Testis (tissue), 3 donors: ENCODE measurements around the gene LHX3. TPM values are rescaled to one million over a fixed set of nuclear protein-coding genes. Genes with fewer than 3 reads are reported as not detected.
"Not testable (repeated sequence)": the region's sequence is repeated elsewhere in the genome, so short reads cannot be mapped to it uniquely, and the experiment has no call there.

Source experiments
- DNase-seq: peaks from one replicate; pipeline ENCODE4 v3.0.0-alpha.2; 2019
- H3K27ac ChIP-seq, 2 donors: fragments of 200-600 bp; sonication (generic); one replicate each; pipeline ENCODE4 v1.5.1; 2019
- H3K27me3 ChIP-seq: fragments of 200-600 bp; sonication (generic); one replicate; pipeline ENCODE4 v1.5.1; 2019
- H3K36me3 ChIP-seq: fragments of 200-600 bp; sonication (generic); one replicate; pipeline ENCODE4 v1.5.1; 2017; ENCODE audit warnings: low read depth; ENCODE audit errors: missing control alignments
- H3K4me1 ChIP-seq: fragments of 200-600 bp; sonication (generic); one replicate; pipeline ENCODE4 v1.5.1; 2019
- H3K4me3 ChIP-seq, 2 donors: fragments of 200-600 bp; sonication (generic); one replicate each; pipeline ENCODE4 v1.5.1; 2017 to 2019
- H3K9me3 ChIP-seq: fragments of 200-600 bp; sonication (generic); one replicate; pipeline ENCODE4 v1.5.1; 2017
- POLR2A ChIP-seq: fragments of 450-650 bp; IDR thresholded peaks from one replicate; pipeline ENCODE4 v1.6.1; 2017; ENCODE audit warnings: antibody characterized with exemption, mild to moderate bottlenecking, moderate library complexity
- WGBS, 2 donors: methylation state at CpG; one replicate each; pipeline ENCODE4 v1.1.5; 2018; 5-methylcytosine and 5-hydroxymethylcytosine counted together
- intact Hi-C: fragments of 100-400 bp; cut with DNase I; formaldehyde crosslinking; loops from one replicate; pipeline ENCODE4 v1.15.1; 2023; ENCODE audit warnings: low total_unique reads
- polyA plus RNA-seq: library from polyadenylated mRNA; stranded (reverse); fragments of 350-450 nt; fragmentation: Illumina TruSeq; extraction: RNeasy Lipid Tissue Mini Kit (QIAGEN cat#74804); gene quantifications from one replicate; pipeline ENCODE4 v1.2.3, GENCODE V29; 2014; ENCODE audit warnings: low read depth, low replicate concordance; ENCODE audit not compliant: insufficient read depth
- total RNA-seq, 2 donors: library from RNA; depleted of rRNA; stranded (reverse); fragments of >200 nt; gene quantifications; one replicate each; pipeline ENCODE4 v1.2.3, GENCODE V29; 2016
- TF ChIP-seq, protein P1 (sequence below), 3 experiments: fragments of 450-650 bp in 2 of 3; fragments of 200-600 bp in 1 of 3; sonication (generic) in 1 of 3; IDR thresholded peaks; one replicate each; pipeline ENCODE4 v1.5.1; 2016 to 2019; ENCODE audit warnings: antibody characterized with exemption in 3 of 3, mild to moderate bottlenecking in 2 of 3, moderate library complexity in 1 of 3

LHX3 gene
- total and polyA plus RNA-seq, 3 donors from 2014 or later = 0.55 to 0.62 TPM; not detected in 1

DNA sequence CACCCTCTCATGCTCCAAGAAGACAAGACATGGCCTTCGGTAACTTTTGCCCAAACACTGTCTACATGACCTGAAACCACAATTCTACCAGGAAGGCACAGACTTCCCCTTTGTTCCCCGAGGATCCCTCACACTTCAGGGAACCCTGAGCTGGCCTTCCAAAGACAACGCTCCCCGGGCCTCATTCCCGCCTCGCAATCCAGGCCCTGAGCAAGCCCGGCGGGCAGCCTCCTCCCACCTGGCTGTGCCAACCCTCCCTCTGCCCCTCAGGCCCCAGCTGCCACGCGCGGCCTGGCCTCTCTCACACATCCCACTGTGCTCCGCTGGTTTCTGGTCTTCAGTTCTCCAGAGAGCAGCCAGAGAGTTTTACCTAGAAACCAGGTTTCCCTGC, 33.4 kb upstream of the LHX3 start:
- Histone ChIP-seq H3K9me3 (no peaks in the 10 kb centered on the region), H3K4me1 (no peaks in the 10 kb centered on the region), H3K27ac (no peak overlapping the region), H3K36me3 (no peaks in the 10 kb centered on the region), H3K27me3 (no peaks in the 10 kb centered on the region), H3K4me3 (no peak overlapping the region)
- DNase-seq = no peak
- 71 to 83% methylated on average over 10 to 12 of the region's 12 CpGs for WGBS, 2 donors
- intact Hi-C loops = no loop called here
- TF ChIP-seq, protein P1, sequence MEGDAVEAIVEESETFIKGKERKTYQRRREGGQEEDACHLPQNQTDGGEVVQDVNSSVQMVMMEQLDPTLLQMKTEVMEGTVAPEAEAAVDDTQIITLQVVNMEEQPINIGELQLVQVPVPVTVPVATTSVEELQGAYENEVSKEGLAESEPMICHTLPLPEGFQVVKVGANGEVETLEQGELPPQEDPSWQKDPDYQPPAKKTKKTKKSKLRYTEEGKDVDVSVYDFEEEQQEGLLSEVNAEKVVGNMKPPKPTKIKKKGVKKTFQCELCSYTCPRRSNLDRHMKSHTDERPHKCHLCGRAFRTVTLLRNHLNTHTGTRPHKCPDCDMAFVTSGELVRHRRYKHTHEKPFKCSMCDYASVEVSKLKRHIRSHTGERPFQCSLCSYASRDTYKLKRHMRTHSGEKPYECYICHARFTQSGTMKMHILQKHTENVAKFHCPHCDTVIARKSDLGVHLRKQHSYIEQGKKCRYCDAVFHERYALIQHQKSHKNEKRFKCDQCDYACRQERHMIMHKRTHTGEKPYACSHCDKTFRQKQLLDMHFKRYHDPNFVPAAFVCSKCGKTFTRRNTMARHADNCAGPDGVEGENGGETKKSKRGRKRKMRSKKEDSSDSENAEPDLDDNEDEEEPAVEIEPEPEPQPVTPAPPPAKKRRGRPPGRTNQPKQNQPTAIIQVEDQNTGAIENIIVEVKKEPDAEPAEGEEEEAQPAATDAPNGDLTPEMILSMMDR (IDR thresholded peaks at IDR 0.05) = no peak
- no peak for TF ChIP-seq POLR2A

DNA sequence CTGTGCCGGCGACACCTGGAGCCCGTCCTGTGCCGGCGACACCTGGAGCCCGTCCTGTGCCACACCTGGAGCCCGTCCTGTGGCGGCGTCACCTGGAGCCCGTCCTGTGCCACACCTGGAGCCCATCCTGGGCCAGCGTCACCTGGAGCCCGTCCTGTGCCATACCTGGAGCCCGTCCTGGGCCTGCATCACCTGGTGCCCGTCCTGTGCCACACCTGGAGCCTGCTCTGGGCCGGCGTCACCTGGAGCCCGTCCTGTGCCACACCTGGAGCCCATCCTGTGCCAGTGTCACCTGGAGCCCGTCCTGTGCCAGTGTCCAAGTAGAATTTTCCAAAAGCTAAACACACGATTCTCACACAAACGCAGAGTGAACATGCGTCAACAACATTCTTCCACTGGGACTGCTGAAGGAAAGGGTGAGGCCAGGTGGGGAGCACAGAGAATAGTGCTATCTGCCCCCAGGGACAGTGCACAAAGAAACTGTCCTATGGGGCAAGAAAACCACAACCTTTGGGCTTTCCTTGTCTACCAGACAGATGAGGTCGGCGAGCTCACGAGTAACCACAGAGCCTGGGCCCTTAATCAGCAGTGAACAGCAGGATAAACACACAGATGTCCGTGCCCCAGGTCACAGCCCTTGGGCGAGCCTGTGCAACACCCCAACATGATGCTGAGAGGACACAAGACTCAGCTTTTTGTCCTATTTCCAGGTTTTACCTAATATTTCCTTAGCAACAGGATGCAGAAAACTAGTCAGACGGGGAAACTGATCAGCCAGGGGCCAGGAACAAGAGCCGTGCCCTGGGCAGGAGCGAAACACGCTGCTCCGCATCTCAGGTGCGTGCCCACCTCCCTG, 32.8 kb upstream of the LHX3 start:
- no peaks in the 10 kb centered on the region for H3K9me3 ChIP-seq
- no peak for DNase-seq
- no peak overlapping the region for H3K27ac ChIP-seq
- no peaks in the 10 kb centered on the region for H3K27me3 ChIP-seq
- intact Hi-C loops = no loop called here
- no peaks in the 10 kb centered on the region for H3K4me1 ChIP-seq
- H3K4me3 ChIP-seq = no peak overlapping the region
- TF ChIP-seq, protein P1 (IDR thresholded peaks at IDR 0.05) = no peak
- TF ChIP-seq POLR2A = no peak
- 91 to 92% methylated on average over 25 to 32 of the region's 32 CpGs for WGBS, 2 donors
- no peaks in the 10 kb centered on the region for H3K36me3 ChIP-seq

DNA sequence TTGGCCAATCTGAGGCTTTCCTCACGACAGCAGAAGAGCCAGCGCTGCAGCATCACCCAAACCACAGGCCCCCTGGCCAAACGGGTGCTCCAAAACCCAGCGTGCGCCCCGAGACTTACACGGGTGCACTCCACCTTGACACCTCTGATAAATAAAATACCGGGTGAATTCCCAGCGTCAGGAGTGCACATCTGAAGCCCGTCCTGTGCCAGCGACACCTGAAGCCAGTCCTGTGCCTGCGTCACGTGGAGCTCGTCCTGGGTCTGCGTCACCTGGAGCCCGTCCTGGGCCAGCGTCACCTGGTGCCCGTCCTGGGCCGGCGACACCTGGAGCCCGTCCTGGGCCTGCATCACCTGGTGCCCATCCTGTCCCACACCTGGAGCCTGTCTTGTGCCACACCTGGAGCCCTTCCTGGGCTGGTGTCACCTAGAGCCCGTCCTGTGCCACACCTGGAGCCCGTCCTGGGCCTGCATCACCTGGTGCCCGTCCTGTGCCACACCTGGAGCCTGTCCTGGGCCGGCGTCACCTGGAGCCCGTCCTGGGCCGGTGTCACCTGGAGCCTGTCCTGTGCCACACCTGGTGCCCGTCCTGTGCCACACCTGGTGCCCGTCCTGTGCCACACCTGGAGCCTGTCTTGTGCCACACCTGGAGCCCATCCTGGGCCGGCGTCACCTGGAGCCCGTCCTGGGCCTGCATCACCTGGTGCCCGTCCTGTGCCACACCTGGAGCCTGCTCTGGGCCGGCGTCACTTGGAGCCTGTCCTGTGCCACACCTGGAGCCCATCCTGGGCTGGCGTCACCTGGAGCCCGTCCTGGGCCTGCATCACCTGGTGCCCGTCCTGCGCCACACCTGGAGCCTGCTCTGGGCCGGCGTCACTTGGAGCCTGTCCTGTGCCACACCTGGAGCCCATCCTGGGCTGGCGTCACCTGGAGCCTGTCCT, 31.8 kb upstream of the LHX3 start:
- WGBS, 2 donors = 92 to 94% methylated on average over 24 to 43 of the region's 43 CpGs
- H3K4me3 ChIP-seq, H3K9me3 ChIP-seq, H3K27me3 ChIP-seq, DNase-seq, H3K36me3 ChIP-seq, intact Hi-C loops, H3K4me1 ChIP-seq, H3K27ac ChIP-seq: not testable (repeated sequence)

DNA sequence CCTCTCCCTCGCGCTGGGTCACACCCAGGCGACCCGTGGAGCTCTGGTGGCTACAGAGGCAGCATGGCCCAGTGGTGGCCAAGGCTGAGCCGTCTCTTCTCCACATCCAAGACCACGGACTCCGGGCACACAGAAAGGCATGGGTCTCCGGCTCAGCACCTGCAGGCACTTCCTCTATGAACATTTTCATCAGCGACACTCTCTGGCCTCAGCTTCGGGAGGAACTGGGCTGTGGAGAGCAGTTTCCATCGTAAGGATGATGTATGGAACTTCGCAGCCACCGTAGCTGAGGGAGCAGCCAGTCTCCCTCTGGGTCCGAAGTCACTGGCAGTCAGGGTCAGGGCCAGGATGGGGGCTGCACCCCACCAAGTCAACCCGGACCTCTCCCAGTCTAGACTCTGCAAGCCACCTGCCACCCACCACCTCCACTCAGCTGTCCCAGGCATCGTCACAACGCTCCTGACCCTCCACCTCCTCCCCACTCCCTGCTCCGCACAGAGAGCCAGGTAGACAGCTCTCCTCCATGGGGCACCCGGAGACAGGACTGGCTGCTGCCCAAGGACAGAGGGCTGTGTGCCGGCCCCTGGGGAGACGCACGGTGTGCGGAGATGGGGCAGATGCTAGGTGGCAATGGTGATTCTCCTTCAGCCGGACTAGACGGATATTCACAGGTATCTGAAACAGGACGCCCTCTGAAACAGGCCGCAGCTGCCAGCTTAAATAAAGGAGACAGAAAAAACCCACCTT, 31.0 kb upstream of the LHX3 start:
- intact Hi-C loops = no loop called here
- whole genome bisulfite sequencing, 2 donors = 90 to 96% methylated on average over 20 to 27 of the region's 27 CpGs

More for the DNA sequence above, 31.0 kb upstream of the LHX3 start:
- no peak overlapping the region for H3K4me3 ChIP-seq
- no peak for DNase-seq
- no peak overlapping the region for H3K27ac ChIP-seq
- no peak for TF ChIP-seq POLR2A
- TF ChIP-seq, protein P1 (IDR thresholded peaks at IDR 0.05) = no peak
- no peaks in the 10 kb centered on the region for H3K27me3 ChIP-seq
- H3K4me1 ChIP-seq = no peaks in the 10 kb centered on the region
- H3K9me3 ChIP-seq = no peaks in the 10 kb centered on the region
- H3K36me3 ChIP-seq = no peaks in the 10 kb centered on the region
